SU-DHL-6 (cell line): ENCODE results near the gene FPGS.

Experiments used
- H2AFZ ChIP-seq: fragments of 200-600 bp; sonication (generic); 2 replicates; pipeline ENCODE4 v1.6.1; 2014; ENCODE audit warnings: low read depth, mild to moderate bottlenecking, moderate library complexity, mixed read lengths, antibody characterized with exemption, low read length; ENCODE audit not compliant: severe bottlenecking
- H3F3A ChIP-seq: fragments of 200-600 bp; shearing (Covaris generic); 2 replicates; pipeline ENCODE4 v1.6.0; 2016; ENCODE audit warnings: antibody characterized with exemption, mild to moderate bottlenecking; ENCODE audit not compliant: insufficient read depth
- H3K27ac ChIP-seq: fragments of 200-600 bp; sonication (generic); 2 replicates; pipeline ENCODE4 v1.5.1; 2016; ENCODE audit warnings: low read depth, mild to moderate bottlenecking, low read length, moderate library complexity, mixed read lengths
- H3K27me3 ChIP-seq: fragments of 200-600 bp; sonication (generic), shearing (Covaris generic); 2 replicates; pipeline ENCODE4 v1.6.0; 2014; ENCODE audit warnings: mild to moderate bottlenecking, low read length
- H3K36me3 ChIP-seq: fragments of 200-600 bp; sonication (generic); 2 replicates; pipeline ENCODE4 v1.6.1; 2014; ENCODE audit warnings: mild to moderate bottlenecking, low read length, mixed read lengths
- H3K4me2 ChIP-seq: fragments of 300-600, 200-600 bp; shearing (Covaris generic), sonication (generic); 2 replicates; pipeline ENCODE4 v1.6.0; 2014; ENCODE audit warnings: low read length, low read depth, mild to moderate bottlenecking; ENCODE audit not compliant: poor library complexity, severe bottlenecking
- H3K4me3 ChIP-seq: fragments of 200-600 bp; sonication (generic); 2 replicates; pipeline ENCODE4 v1.5.1; 2014; ENCODE audit warnings: antibody characterized with exemption, low read length, mild to moderate bottlenecking, mixed read lengths; ENCODE audit not compliant: insufficient read depth, poor library complexity, severe bottlenecking
- H3K79me2 ChIP-seq: fragments of 200-600 bp; sonication (generic); 2 replicates; pipeline ENCODE4 v1.6.1; 2014; ENCODE audit warnings: mild to moderate bottlenecking, low read length, moderate library complexity; ENCODE audit not compliant: insufficient read depth
- H3K9ac ChIP-seq: fragments of 200-600 bp; sonication (generic); 2 replicates; pipeline ENCODE4 v1.7.0; 2014; ENCODE audit warnings: mild to moderate bottlenecking, low read length
- H3K9me2 ChIP-seq: fragments of 200-600 bp; sonication (generic); replicated peaks from 2 replicates; pipeline ENCODE4 v1.6.1; 2014; ENCODE audit warnings: low read length; ENCODE audit not compliant: insufficient read depth
- H3K9me3 ChIP-seq: fragments of 200-600 bp; sonication (generic); 2 replicates; pipeline ENCODE4 v1.6.1; 2014; ENCODE audit warnings: low read length, mixed read lengths; ENCODE audit not compliant: insufficient read depth
- H4K20me1 ChIP-seq: fragments of 200-600 bp; sonication (generic); 2 replicates; pipeline ENCODE4 v1.6.1; 2014; ENCODE audit warnings: low read depth, mild to moderate bottlenecking, antibody characterized with exemption, low read length, moderate library complexity, mixed read lengths
- CTCF ChIP-seq: fragments of 200-600 bp; sonication (generic); IDR thresholded peaks from one replicate; pipeline ENCODE4 v1.5.1; 2017; ENCODE audit warnings: antibody characterized with exemption, mild to moderate bottlenecking, low read length, moderate library complexity; ENCODE audit not compliant: insufficient read depth, poor library complexity, severe bottlenecking
- EZH2phosphoT487 ChIP-seq: fragments of 200-600 bp; sonication (generic), shearing (Covaris generic); conservative IDR thresholded peaks from 2 replicates; pipeline ENCODE4 v1.6.1; 2018; ENCODE audit warnings: mild to moderate bottlenecking, antibody characterized with exemption, low read length, moderate library complexity, mixed read lengths

FPGS gene

GRCh38 chr9:127796852-127797370 lies 5.8 kb upstream of the FPGS start:
- no peaks in the 10 kb centered on the region for H3K79me2 ChIP-seq
- H3K9ac ChIP-seq = no peak overlapping the region
- peaks cover 5% of the 10 kb centered on the region; the same call in 1 of the 2 replicates for H3K36me3 ChIP-seq
- H3K9me2 ChIP-seq = no peaks in the 10 kb centered on the region
- no peak overlapping the region for H3K4me3 ChIP-seq
- H4K20me1 ChIP-seq = no peaks in the 10 kb centered on the region
- no peaks in the 10 kb centered on the region for H3K9me3 ChIP-seq
- H3F3A ChIP-seq = peaks cover 23% of the 10 kb centered on the region
- H2AFZ ChIP-seq = no peak overlapping the region
- H3K27me3 ChIP-seq = no peaks in the 10 kb centered on the region
- no peak overlapping the region for H3K27ac ChIP-seq
- H3K4me2 ChIP-seq = no peak overlapping the region
- TF ChIP-seq EZH2phosphoT487 = no peak
- no peak for TF ChIP-seq CTCF

DNA sequence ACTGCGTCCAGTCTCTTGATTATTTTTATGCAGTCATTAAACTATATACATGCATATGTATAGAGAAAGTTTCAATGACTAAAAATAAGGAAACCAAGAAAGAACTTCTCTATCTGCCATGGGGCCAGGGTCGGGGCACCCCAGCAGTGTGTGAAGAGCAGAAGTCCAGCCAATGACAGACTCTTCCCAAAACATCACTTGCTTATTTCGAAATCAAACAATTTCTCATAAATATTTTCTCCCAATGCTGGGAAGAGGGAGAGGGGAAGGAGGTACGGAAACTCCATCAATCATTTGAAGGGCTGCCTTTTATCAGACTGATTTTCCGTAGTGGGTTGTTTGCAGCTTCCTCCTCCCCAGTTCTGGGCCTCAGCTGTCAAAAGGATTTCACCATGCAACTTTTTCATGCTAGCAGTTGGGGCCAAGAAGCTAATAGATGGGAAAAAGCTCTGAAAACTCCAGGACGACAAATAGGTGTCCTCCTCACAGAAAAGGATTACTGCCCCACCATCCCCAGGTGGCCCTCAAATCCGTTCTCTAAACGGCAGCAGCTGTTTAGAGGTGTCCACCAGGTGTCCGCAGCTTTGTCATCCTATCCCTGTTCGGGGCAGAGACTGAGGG lies 617 bp upstream of the FPGS start:
- H3K4me2 ChIP-seq = peak overlapping the region; percentile 86
- peaks cover 5% of the 10 kb centered on the region for H3F3A ChIP-seq
- no peak for TF ChIP-seq CTCF
- TF ChIP-seq EZH2phosphoT487 = no peak
- H3K4me3 ChIP-seq = peak overlapping the region; percentile 56
- H4K20me1 ChIP-seq = no peaks in the 10 kb centered on the region
- peak overlapping the region; percentile 44 for H3K27ac ChIP-seq
- H3K27me3 ChIP-seq = no peaks in the 10 kb centered on the region
- no peaks in the 10 kb centered on the region for H3K36me3 ChIP-seq
- H3K9me3 ChIP-seq = no peaks in the 10 kb centered on the region
- peaks cover 23% of the 10 kb centered on the region for H3K79me2 ChIP-seq
- H2AFZ ChIP-seq = peak overlapping the region; percentile 98
- H3K9me2 ChIP-seq = no peaks in the 10 kb centered on the region
- H3K9ac ChIP-seq = peak overlapping the region; percentile 98

- Histone ChIP-seq H3K27ac (peak overlapping the region; percentile 73), H3K4me2 (peak overlapping the region; percentile 75), H3K9me3 (no peaks in the 10 kb centered on the region), H3K79me2 (peaks cover 23% of the 10 kb centered on the region), H4K20me1 (no peaks in the 10 kb centered on the region), H3K36me3 (no peaks in the 10 kb centered on the region), H3F3A (peaks cover 5% of the 10 kb centered on the region), H3K9me2 (no peaks in the 10 kb centered on the region), H3K27me3 (no peaks in the 10 kb centered on the region), H3K4me3 (peak overlapping the region; percentile 98), H2AFZ (peak overlapping the region; percentile 32), H3K9ac (peak overlapping the region; percentile 98)
- TF ChIP-seq EZH2phosphoT487 = no peak
- no peak for TF ChIP-seq CTCF
Observed at GRCh38 chr9:127803507-127804352, 1.0 kb downstream of the FPGS start.
